Measurements from ENCODE around the gene GOLGA6D.
"Not testable (repeated sequence)": the region's sequence is repeated elsewhere in the genome, so short reads cannot be mapped to it uniquely, and the experiment has no call there.

The GOLGA6D gene, protein sequence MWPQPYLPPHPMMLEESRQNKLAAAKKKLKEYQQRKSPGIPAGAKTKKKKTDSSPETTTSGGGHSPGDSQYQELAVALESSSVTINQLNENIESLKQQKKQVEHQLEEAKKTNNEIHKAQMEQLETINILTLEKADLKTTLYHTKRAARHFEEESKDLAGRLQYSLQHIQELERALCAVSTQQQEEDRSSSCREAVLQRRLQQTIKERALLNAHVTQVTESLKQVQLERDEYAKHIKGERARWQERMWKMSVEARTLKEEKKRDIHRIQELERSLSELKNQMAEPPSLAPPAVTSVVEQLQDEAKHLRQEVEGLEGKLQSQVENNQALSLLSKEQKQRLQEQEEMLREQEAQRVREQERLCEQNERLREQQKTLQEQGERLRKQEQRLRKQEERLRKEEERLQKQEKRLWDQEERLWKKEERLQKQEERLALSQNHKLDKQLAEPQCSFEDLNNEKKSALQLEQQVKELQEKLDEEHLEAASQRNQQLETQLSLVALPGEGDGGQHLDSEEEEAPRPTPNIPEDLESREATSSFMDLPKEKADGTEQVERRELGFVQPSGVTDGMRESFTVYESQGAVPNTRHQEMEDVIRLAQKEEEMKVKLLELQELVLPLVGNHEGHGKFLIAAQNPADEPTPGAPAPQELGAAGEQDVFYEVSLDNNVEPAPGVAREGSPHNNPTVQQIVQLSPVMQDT

DNA sequence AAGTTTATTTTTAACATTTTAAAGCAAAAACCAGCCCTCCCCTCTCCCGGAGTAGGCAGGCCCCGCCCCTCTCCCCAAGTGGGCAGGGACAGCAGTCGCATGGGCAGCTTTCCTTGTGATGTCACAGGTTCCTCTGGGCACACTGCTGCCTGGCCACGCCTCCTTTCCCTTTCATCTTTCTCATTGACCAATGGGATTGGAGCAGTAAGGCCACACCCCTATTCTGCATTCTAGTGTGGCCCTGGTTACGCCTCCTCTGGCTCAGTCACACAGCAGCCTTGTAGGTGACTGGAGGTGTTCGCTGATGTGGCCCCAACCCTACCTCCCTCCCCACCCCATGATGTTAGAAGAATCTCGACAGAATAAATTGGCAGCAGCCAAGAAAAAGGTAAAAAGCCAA is at the start of gene GOLGA6D:
Gene GOLGA6D, plus strand, starts transcription at position 264 of the 400 bp plus-strand sequence. Its CDS starts 41 bp downstream, at position 305.
- not testable (repeated sequence) for DNase-seq (ENCODE audit: low read depth in 1 of 2, low spot score in 1 of 2)

- no peak for DNase-seq (ENCODE audit: low read depth in 1 of 2, low spot score in 1 of 2)
Observed at GRCh38 chr15:75233504-75234190, 49.0 kb upstream of the GOLGA6D start.

DNA sequence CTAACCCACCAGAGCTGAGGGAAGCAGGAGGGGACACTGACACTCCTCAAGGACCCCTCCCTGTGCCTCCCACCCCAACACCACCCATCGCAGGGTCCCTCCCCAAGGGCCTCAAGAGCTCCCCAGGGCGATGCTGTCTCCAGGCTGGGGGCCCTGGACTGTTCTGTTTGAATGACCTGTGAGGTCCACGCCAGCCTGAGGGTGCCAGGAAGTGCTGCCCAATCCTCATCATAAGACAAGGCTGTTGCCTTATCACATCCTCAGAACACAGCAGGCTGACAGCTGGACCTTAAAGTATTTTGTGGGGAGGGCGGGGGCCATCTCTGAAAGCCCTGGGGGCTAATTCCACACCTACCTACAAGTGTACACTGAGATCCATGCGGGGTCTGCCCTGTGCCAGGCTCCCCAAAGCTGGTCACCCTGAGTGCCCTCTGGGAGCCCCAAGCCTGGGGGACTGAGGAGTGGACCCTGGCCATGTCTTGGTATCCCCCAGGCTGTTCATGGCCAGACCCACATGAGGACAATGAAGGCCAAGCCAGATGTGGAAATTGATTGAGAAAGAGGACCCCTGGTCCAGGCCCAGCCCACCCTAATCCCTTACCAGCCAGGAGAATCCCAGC is 48.3 kb upstream of the GOLGA6D start:
- DNase-seq (ENCODE audit: low read depth in 1 of 2, low spot score in 1 of 2), result no peak

DNA sequence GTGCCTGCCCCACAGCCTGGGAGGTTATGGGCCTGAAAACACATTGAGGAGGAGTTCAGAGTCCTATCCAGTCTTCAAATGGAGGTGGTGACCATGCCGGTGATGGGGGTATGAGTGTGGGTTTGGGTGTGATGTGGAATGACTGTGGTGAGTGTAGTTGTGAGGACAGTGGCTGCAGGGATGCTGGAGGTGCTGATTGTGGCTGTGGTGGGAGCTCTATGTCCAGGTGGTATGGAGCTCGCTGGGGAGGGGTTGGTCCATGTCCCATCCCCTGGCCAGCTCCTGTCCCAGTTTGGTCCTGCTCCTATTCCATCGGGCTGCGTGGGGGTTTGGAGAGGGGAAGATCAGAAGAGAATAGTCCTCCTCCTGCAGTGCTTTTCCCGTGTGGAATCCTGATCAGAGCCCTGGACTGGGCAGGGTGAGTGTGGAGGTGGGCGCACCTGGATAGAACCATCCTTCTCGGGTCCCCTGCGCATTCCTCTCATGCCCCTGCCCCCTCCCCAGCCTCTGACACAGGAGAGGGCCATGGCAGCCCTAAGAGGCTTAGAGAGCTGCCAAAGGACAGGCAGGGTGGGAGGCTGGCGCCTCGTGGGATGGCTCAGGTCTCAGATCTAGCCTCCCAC is 47.5 kb upstream of the GOLGA6D start:
- no peak for DNase-seq (ENCODE audit: low read depth in 1 of 2, low spot score in 1 of 2)

- no peak for DNase-seq (ENCODE audit: low read depth in 1 of 2, low spot score in 1 of 2)
Observed at GRCh38 chr15:75235760-75236729, 46.6 kb upstream of the GOLGA6D start.

DNA sequence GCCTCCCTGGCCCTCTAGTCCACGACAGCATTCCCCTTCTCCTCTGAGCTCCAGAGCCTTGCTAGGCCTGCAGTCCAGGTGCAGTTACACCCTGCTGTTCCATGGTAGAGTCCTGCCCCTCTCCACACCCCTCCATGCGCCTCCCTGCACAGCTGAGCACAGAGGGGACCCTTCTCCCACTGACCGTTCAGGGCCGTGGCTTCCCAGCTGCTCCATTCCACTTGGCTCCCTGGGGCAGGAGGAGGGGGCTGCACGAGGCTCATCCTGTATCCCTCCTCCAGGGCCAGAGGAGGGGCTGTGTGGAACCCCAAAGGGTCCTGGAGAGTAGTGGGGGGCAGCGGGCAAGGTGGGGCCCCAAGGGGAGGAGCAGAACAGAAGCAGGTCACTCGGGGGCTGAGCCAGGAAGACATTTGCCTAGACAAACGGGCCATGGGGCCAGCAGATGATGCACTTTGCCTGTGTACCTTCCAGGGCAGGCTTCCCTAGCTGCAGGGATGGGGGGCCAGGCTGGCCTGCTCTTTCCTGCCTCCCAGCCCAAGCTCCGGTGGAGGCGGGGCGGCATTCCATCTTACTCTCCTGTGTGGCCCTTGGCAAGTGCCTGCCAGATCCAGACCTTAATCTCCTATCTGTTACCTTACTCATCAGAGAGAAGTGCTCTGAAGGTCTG is 45.2 kb upstream of the GOLGA6D start:
- no peak for DNase-seq (ENCODE audit: low read depth in 1 of 2, low spot score in 1 of 2)

DNA sequence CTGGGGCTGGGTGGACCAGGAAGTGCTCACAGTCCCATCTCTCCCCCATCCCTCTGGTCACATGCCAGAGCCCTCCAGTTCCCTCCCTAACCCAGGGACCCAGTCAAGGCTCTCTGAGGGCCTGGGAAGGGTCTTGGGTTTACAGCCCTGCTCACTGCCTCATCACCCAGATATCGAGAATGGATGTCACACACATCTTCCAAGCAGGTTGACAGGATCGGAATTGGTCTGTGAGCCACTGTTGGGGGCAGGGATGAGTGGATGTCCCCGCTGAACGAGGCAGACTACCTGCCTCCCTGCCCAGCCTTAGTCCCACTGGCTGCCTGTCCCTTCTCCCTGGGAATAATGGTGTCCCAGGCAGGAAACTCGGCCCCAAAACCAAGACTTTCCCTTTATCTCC is 44.5 kb upstream of the GOLGA6D start:
- no peak for DNase-seq (ENCODE audit: low read depth in 1 of 2, low spot score in 1 of 2)

DNA sequence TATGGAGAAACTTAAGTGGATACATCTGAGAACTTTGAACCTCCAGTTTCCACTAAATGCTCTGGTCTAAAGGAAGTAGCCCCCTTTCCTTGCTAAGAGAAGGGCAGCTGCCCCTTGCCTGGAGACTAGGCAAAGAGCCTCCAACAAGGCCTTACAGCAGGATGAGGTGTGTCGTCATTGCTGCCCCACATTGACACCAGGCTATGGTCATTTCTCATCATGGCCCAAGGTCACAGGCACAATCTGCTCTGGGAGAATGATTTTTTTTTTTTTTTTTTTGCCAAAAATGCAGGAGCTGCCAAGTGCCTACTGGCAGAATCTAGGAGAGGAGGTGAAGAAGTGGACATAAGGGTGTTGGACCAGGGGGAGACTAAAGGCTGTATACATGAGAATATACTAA is 36.9 kb upstream of the GOLGA6D start:
- not testable (repeated sequence) for DNase-seq (ENCODE audit: low read depth in 1 of 2, low spot score in 1 of 2)

- not testable (repeated sequence) for DNase-seq (ENCODE audit: low read depth in 1 of 2, low spot score in 1 of 2)
Observed at GRCh38 chr15:75248991-75249390, 33.6 kb upstream of the GOLGA6D start.

GRCh38 chr15:75249726-75250125 is 32.9 kb upstream of the GOLGA6D start:
- no peak for DNase-seq (ENCODE audit: low read depth in 1 of 2, low spot score in 1 of 2)

DNA sequence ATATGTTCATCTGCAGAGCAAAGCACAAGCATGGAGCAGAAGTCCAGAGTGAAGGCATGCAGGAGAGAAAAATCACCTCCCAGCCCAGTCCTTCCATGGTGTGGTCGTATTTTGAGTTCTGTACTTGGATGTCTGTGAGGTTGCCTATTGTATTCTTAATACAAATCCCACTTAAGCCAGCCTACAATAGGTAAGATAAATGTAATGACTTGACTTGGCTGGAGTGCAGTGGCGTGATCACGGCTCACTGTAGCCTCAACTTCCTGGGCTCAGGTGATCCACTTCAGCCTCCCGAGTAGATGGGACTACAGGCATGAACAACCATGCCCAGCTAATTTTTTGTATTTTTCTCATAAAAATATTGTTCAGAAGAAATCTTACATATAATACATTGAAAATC is 31.3 kb upstream of the GOLGA6D start:
- not testable (repeated sequence) for DNase-seq (ENCODE audit: low read depth in 1 of 2, low spot score in 1 of 2)

- DNase-seq (ENCODE audit: low read depth in 1 of 2, low spot score in 1 of 2), result not testable (repeated sequence)
Observed at GRCh38 chr15:75252285-75252684, 30.4 kb upstream of the GOLGA6D start.

- not testable (repeated sequence) for DNase-seq (ENCODE audit: low read depth in 1 of 2, low spot score in 1 of 2)
Observed at GRCh38 chr15:75258034-75258433, 24.6 kb upstream of the GOLGA6D start, which contains the start of gene GOLGA6C. Gene GOLGA6C, plus strand, starts transcription at chr15:75258334. Its CDS starts 265 bp downstream, at chr15:75258599.

DNA sequence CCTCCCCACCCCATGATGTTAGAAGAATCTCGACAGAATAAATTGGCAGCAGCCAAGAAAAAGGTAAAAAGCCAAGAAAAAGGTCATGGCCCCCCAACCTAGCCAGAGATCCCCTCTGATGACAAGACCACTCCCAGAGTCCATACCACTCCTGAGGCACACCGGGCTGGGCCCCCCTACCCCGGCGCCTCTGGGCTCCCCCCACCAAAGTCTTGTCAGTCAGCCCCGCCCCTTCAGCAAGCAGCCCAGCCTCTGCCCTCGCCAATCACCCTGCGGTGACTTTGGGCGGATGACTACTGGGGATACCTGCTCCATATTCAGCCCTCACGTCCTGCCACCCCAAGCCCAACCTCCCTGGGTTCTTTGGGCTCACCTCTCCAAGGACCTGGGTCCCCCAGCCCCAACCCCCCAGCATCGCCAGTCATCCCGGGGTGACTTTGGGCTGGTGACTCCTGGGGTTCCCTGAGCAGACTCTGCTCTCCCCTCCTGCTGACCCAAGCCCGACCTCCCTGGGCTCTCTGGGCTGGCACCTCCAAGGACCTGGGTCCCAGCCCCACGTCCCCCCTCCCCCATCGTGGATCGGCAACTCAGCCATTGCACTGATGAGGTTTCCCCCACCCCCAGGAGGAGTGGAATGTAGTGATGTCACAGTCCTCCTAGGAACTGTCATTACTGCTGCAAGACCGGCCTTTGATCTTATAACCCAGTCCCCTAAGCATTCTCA is 23.9 kb upstream of the GOLGA6D start:
- not testable (repeated sequence) for DNase-seq (ENCODE audit: low read depth in 1 of 2, low spot score in 1 of 2)

- not testable (repeated sequence) for DNase-seq (ENCODE audit: low read depth in 1 of 2, low spot score in 1 of 2)
Observed at GRCh38 chr15:75259873-75260272, 22.8 kb upstream of the GOLGA6D start.

DNA sequence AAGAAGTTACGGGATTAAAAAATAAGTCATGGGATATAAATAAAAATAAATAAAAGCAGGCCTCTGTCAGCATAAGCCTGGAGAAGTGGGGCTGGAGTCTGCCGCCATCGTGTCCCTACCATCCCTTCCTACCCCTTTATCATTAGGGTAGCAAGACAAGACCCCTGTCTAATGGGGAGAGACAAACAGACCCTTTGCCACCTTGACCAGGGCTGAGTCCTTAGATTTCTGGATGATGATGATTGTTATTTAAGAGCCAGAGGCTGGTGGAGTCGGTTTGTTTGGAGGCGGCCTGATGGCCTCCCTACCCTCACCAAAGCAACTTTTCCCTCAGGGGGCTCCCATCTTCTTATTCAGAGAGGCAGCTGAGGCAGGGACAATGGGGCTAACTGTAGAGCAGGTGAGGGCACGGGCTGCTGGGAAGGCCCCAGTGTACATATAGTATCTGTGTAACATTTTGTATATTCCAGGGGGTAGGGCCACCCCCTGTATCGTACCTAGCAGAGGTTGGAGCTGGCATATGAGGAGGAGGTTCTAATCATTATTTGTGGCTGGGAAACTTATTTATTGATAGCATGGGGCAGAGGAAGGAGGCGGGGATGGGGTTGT is 8.8 kb upstream of the GOLGA6D start:
- DNase-seq (ENCODE audit: low read depth in 1 of 2, low spot score in 1 of 2), result not testable (repeated sequence)

- peak in 1 of 2 donors; percentile 42 for DNase-seq (ENCODE audit: low read depth in 1 of 2, low spot score in 1 of 2)
Observed at GRCh38 chr15:75274509-75275107, 8.0 kb upstream of the GOLGA6D start.
